SK-N-DZ (cell line): ENCODE data around the gene GSTT4.
"Not testable (repeated sequence)": the region's sequence is repeated elsewhere in the genome, so short reads cannot be mapped to it uniquely, and the experiment has no call there.

Experiments used
- DNase-seq: peaks from one replicate; pipeline ENCODE4 v3.0.0-alpha.2; 2015; ENCODE audit warnings: low spot score

Gene GSTT4

GRCh38 chr22:23989583-23990244 is 15.5 kb downstream of the GSTT4 start:
- DNase-seq: not testable (repeated sequence)

- DNase-seq: not testable (repeated sequence)
These were observed 18.6 kb downstream of the GSTT4 start for GRCh38 chr22:23986538-23987178.

GRCh38 chr22:23986089-23986488 is 19.2 kb downstream of the GSTT4 start:
- not testable (repeated sequence) for DNase-seq

DNA sequence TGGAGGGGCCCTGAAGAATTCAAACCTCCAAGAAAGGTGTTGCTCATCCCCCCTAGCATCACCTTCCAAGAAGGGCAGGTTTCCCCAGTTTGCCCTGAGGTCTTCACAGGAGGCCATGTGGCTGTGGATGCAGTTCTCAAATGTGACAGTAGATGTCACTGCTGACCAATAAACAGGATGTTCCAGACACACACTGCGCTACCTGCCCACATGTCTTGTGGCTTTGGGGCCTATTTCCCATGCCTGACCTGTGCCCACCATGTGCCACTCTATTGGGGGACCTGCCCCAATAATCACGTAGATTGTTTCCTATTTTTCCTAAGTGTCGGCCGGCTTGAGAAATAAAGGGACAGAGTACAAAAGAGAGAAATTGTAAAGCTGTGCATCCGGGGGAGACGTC is 20.8 kb downstream of the GSTT4 start:
- peak; percentile 73 for DNase-seq

DNA sequence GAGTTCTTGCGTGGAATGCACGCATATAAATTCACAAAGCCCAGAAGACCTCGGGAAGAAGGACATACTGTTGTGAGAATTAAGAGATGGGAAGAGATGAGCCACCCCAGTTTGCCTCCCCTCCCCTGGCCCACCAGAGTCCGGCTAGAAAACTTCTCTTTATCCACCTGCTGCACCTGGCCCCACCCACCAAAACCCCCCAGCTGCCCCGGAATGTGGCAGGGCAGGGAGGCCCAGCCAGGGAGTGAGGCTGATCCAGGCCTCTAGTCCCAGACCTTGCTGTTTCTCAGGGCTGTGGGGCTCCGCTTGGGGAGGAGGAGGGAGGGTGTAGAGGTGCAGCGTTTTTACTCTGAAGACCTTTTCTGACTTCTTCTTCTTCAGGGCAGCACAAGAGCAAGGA is 24.7 kb downstream of the GSTT4 start:
- DNase-seq: not testable (repeated sequence)

DNA sequence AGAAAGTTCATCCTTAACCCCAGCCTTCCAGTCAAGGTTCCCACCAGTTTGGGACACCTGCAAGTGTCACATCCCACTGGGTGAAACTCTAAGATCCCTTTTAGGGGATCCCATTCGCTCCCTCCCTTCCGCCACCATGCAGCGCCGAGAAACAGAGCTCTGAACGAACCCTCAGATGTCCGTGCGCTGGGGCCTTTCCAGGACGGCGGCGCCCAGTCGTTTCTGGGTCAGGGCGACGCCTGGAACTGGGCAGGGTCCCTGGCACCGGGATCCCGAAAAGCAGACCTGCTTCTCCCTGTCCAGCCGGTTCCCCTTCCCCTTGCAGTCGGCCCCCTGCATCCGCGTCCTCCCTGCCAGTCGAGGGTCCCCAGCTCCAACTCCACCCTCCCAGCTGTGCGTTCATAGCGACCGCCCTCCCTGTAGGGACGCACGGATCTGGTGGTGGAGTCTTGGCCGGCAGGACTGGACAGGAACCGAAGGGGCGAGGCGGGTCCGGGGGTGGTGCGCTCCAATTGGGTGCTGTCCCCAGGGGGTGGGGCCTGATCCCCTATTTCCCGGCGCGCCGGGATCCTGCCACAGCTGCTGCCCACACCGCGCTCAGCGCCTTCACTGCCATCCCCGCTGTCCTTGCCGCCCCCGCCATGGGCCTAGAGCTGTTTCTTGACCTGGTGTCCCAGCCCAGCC is 25.6 kb downstream of the GSTT4 start, which contains the start of gene GSTT2:
GSTT2 (plus strand) TSS at position 578 of the 684 bp plus-strand sequence.
- not testable (repeated sequence) for DNase-seq

DNA sequence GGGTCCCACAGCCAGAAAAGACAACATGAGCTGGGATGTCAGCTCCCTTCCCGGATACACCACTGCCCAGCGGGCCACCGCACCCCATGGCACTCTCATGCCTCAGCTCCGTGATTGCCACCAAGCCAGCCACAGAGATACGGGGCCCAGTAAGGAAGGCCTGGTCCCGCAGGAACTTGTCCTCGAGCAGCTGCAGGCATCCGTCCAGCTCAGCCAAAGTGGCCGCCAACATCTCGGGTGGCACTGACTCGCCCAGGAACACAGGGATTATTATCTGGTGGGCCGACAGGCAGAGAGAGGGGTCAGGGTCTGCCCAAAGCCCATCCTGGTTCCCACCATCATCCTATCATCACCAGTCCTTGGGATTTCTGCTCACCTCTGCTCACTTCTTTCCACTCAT is 27.9 kb downstream of the GSTT4 start:
- not testable (repeated sequence) for DNase-seq

DNA sequence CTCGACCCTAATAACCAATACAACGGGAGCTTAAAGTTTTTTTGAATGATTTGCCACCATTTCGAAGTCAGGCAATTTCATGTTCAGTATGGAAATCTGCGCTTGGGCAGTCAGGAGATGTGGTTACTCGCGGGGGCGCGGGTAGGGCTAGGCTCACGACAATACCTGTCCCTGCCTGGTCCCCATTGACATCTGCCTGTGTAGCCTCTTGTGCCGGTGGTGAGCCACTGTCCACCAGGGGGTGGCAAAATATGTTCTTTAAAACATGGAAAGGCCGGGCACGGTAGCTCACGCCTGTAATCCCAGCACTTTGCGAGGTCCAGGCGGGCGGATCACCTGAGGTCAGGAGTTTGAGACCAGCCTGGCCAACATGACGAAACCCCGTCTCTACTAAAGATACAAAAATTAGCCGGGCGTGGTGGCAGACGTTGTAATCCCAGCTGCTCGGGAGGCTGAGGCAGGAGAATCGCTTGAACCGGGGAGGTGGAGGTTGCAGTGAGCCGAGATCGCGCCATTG is 30.4 kb downstream of the GSTT4 start:
- DNase-seq: not testable (repeated sequence)

GRCh38 chr22:23974345-23974744 is 30.9 kb downstream of the GSTT4 start, which contains the start of gene DDT:
DDT (minus strand) TSS chr22:23974441; CDS start chr22:23974414, 27 bp downstream.
- not testable (repeated sequence) for DNase-seq

GRCh38 chr22:23971927-23972326 is 33.3 kb downstream of the GSTT4 start:
- not testable (repeated sequence) for DNase-seq

DNA sequence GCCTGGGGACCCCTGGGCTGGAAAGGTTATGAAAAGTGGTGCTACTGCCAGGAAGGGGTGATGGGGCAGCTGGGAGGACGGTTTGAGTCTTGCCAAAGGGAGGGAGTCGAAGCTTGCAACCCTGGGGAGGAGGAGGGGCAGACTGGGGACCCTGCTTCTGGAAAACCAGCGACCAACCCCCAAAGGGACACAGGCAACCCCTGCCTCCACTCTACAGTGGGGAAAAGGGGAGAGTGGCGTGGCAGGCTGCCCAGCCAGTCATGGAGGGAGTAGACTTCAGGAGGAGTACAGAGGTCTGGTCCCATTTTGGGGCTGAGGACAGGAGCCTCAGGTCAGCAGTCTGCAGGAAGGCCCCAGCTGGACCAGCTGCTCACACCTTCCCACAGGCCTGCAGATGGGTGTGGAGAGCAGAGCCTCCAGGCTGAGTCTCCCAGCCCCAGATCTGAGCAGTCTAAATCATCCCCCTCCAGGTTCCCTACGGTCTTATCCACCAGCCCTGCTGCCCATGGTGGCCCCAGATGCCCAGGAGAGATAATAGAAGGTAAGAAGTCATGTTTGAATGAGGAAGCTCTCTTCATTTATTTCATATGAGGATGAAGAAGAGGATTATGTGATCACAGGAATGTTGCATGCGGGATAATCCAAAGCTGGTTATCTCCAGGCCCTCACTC is 34.3 kb downstream of the GSTT4 start:
- DNase-seq: no peak

DNA sequence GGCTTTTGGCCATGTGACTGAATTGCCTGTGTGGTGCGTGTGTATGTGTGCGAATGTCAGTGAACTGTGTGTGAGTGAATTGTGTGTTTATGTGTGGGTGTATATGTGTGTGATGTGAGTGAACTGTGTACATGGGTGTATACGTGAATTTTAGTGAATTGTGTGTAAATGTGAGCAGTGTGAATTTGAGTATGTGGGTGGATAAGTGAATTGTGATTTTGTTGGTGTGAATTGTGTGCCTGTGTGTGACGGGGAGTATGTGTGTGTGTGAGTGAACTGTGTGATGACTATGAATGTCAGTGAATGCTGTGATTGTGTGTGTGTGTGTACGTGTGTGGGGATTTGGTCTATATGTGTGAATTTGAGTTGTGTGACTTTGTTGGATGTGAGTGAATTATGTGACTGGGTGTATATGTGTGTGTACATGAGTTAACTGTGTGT is 35.0 kb downstream of the GSTT4 start:
- DNase-seq: no peak

DNA sequence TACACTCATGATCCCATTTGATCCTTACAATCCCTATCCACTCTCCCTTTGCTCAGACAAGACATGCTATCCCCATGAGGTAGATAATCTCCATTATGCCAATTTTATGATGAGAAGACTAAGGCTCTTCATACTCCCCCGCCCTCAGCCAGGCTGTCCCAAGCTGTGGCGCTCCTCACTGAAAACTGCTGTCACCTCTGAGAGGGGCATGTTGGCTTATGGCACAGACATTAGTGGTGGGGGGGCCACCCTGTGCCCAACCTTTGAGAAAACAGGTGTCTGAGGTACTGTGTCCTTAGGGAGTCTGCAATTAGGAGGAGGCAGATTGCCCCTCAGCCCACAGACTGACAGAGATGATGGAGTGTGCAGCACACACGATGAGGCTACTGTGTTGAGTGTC is 36.2 kb downstream of the GSTT4 start:
- DNase-seq: no peak

DNA sequence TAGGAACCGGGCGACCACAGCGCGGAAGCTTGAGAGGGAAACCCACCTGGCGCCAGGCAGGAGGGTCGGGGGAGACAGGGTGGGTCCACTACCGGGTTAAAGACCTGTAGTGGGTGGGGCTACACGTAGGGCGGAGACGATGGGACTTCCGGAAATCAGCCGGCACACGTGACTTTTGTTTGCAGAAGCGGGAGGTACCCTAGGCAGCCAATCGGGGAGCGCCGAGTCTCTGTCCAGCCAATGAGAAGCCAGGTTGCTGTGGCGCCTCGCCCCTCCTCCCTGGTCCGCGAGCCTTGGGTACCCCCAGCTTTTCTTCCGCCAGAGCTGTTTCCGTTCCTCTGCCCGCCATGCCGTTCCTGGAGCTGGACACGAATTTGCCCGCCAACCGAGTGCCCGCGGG is 38.7 kb downstream of the GSTT4 start, which contains the start of gene DDTL:
DDTL (plus strand) TSS at position 321 of the 400 bp plus-strand sequence; CDS start at position 348, 27 bp downstream.
- not testable (repeated sequence) for DNase-seq

- DNase-seq: not testable (repeated sequence)
These were observed 39.2 kb downstream of the GSTT4 start for GRCh38 chr22:23966094-23966493.

GRCh38 chr22:23961084-23961771 is 44.0 kb downstream of the GSTT4 start, which contains the start of gene GSTT2B:
GSTT2B (minus strand) TSS chr22:23961195; CDS start chr22:23961131, 64 bp downstream.
- DNase-seq: not testable (repeated sequence)

DNA sequence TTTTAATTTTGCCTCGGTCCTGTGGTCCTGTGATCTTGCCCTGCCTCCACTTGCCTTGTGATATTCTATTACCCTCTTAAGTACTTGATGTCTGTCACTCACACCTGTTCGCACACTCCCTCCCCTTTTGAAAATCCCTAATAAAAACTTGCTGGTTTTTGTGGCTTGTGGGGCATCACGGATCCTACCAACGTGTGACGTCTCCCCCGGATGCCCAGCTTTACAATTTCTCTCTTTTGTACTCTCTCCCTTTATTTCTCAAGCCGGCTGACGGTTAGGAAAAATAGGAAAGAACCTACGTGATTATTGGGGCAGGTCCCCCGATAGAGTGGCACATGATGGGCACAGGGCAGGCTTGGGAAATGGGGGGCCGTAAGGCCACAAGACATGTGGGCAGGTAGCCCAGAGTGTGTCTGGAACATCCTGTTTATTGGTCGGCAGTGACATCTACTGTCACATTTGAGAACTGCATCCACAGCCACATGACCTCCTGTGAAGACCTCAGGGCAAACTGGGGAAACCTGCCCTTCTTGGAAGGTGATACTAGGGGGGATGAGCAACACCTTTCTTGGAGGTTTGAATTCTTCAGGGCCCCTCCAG is 48.9 kb downstream of the GSTT4 start:
- DNase-seq: peak; percentile 73

- not testable (repeated sequence) for DNase-seq
These were observed 49.4 kb downstream of the GSTT4 start for GRCh38 chr22:23955886-23956285.

DNA sequence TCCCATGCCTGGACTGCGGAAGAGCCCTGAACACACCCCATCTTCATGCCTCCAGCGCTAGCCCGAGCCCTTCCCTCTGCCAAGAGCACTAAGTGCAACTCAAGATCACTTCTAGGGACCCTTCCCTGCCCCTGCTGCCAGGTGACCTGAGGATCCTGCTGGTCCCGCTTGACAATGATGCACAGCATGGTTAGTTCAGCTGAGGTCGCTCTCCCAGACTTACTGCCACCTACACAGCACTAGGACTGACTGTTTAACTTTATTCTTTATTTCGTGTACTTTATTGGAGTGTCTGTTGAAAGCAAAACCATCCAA is 50.3 kb downstream of the GSTT4 start:
- DNase-seq: not testable (repeated sequence)
